Stomach (tissue), 9 donors: ENCODE data around the gene RBPMS2. TPM values are rescaled to one million over a fixed set of nuclear protein-coding genes. Genes with fewer than 3 reads are reported as not detected.

Source experiments
- DNase-seq, 2 donors: peaks; one replicate each; pipeline versions ENCODE4 v3.0.0 to v3.0.0-alpha.2; 2013 to 2019
- H3K27ac ChIP-seq, 5 donors: fragments of 200-600 bp in 4 of 5; sonication (generic) in 4 of 5; one replicate each; pipeline ENCODE4 v1.5.1; 2013 to 2019; ENCODE audit warnings: mild to moderate bottlenecking in 1 of 5, moderate library complexity in 1 of 5
- H3K27me3 ChIP-seq, 3 donors: fragments of 200-600 bp; sonication (generic); one replicate each; pipeline ENCODE4 v1.5.1; 2017 to 2019; ENCODE audit warnings: mixed run types in 1 of 3
- H3K36me3 ChIP-seq, 4 donors: fragments of 200-600 bp; sonication (generic); 1 replicate in 3 of 4; 2 replicates in 1 of 4; pipeline ENCODE4 v1.5.1; 2016 to 2019
- H3K4me1 ChIP-seq, 4 donors: fragments of 200-600 bp; sonication (generic); one replicate each; pipeline ENCODE4 v1.5.1; 2016 to 2019
- H3K4me3 ChIP-seq, 4 donors: fragments of 200-600 bp; sonication (generic) in 3 of 4; one replicate each; pipeline ENCODE4 v1.5.1; 2016 to 2019; ENCODE audit warnings: mild to moderate bottlenecking in 1 of 4
- H3K9me3 ChIP-seq, 4 donors: fragments of 200-600 bp; sonication (generic); one replicate each; pipeline ENCODE4 v1.5.1; 2016 to 2019
- CTCF ChIP-seq, 7 experiments: fragments of 450-650 bp in 4 of 7; fragments of 200-600 bp in 3 of 7; sonication (generic) in 3 of 7; IDR thresholded peaks; one replicate each; pipeline ENCODE4 v1.5.1; 2016 to 2019; ENCODE audit warnings: antibody characterized with exemption in 7 of 7, control low read depth in 2 of 7, mild to moderate bottlenecking in 1 of 7
- EP300 ChIP-seq: sonication (generic); formaldehyde crosslinking; IDR thresholded peaks from one replicate; pipeline ENCODE4 v1.6.1; 2017; ENCODE audit warnings: antibody characterized with exemption
- POLR2A ChIP-seq, 4 donors: fragments of 450-650 bp; IDR thresholded peaks; one replicate each; pipeline ENCODE4 v1.6.1; 2016; ENCODE audit warnings: antibody characterized with exemption in 4 of 4, control low read depth in 2 of 4, mild to moderate bottlenecking in 1 of 4, moderate library complexity in 1 of 4
- POLR2AphosphoS5 ChIP-seq, 3 donors: sonication (generic); formaldehyde crosslinking; IDR thresholded peaks; one replicate each; pipeline ENCODE4 v1.6.1; 2016; ENCODE audit warnings: antibody characterized with exemption in 3 of 3
- WGBS, 5 donors: extraction: QIAGEN DNeasy Blood & Tissue Kit in 3 of 5; methylation state at CpG; one replicate each; pipeline versions ENCODE4 v1.1.5 to v1.1.7; 2013 to 2018; 5-methylcytosine and 5-hydroxymethylcytosine counted together
- intact Hi-C: fragments of 100-400 bp; cut with DNase I; formaldehyde crosslinking; loops from one replicate; pipeline ENCODE4 v1.15.1; 2023; ENCODE audit warnings: low total_unique reads
- polyA plus RNA-seq, 3 donors: library from polyadenylated mRNA; stranded (reverse); fragments of 200-250 nt; gene quantifications; one replicate each; pipeline ENCODE4 v1.2.3, GENCODE V29; 2013
- total RNA-seq, 5 donors: library from RNA; depleted of rRNA; stranded (reverse); fragments of >200 nt; gene quantifications; one replicate each; pipeline versions ENCODE4 v1.1.0 to v1.2.3, GENCODE V29; 2014 to 2016
- donor health status: healthy with polysubstance abuse.
- donor health status: Bipolar disorder and iron deficiency.
- donor health status: healthy.

Gene RBPMS2
- total and polyA plus RNA-seq, 8 donors = 2.3 to 38.8 (median 9.1) TPM

- H3K4me3 ChIP-seq = no peak overlapping the region
- intact Hi-C loops = no loop called here
Measured at GRCh38 chr15:64813075-64813474, 37.7 kb upstream of the RBPMS2 start.

GRCh38 chr15:64810497-64811326, 35.3 kb upstream of the RBPMS2 start:
- Histone ChIP-seq H3K9me3 (no peaks in the 10 kb centered on the region), H3K27ac (peak overlapping the region in 2 of 5 donors; percentile 29 to 34), H3K4me3 (no peak overlapping the region), H3K36me3 (no peaks in the 10 kb centered on the region), H3K4me1 (peaks cover 0 to 17% (median 8%) of the 10 kb centered on the region in 4 donors), H3K27me3 (no peaks in the 10 kb centered on the region)
- 69 to 79% (median 74%) methylated on average over 6 of the region's 6 CpGs for WGBS, 5 donors
- DNase-seq = no peak
- intact Hi-C loops = no loop called here
- TF ChIP-seq CTCF (IDR thresholded peaks at IDR 0.05) = no peak
- TF ChIP-seq EP300 = no peak
- no peak for TF ChIP-seq POLR2A (IDR thresholded peaks at IDR 0.05)
- TF ChIP-seq POLR2AphosphoS5 (IDR thresholded peaks at IDR 0.05) = no peak

More at GRCh38 chr15:64813075-64813474, 37.7 kb upstream of the RBPMS2 start:
- Histone ChIP-seq H3K27me3 (no peaks in the 10 kb centered on the region), H3K27ac (no peak overlapping the region), H3K4me1 (peaks cover 0 to 16% (median 5%) of the 10 kb centered on the region in 4 donors), H3K36me3 (peaks cover 0 to 4% (median 0%) of the 10 kb centered on the region in 4 donors), H3K9me3 (no peaks in the 10 kb centered on the region)
- no peak for TF ChIP-seq EP300
- TF ChIP-seq CTCF (IDR thresholded peaks at IDR 0.05) = no peak
- no peak for TF ChIP-seq POLR2A (IDR thresholded peaks at IDR 0.05)
- TF ChIP-seq POLR2AphosphoS5 (IDR thresholded peaks at IDR 0.05) = no peak
- no peak for DNase-seq
- 53 to 75% (median 61%) methylated on average over 6 of the region's 6 CpGs for WGBS, 5 donors

- peak; percentile 84 to 91 for DNase-seq
- intact Hi-C loops = loop anchor here (5.0 kb wide), 1 partner anchor 73 kb away; no protein-coding TSS in a partner anchor
- 29 to 33% (median 31%) methylated on average over 14 of the region's 14 CpGs for WGBS, 5 donors
- H3K9me3 ChIP-seq = no peaks in the 10 kb centered on the region
- no peaks in the 10 kb centered on the region for H3K27me3 ChIP-seq
- TF ChIP-seq CTCF (IDR thresholded peaks at IDR 0.05) (peak in 5 of 7 experiments; percentile 75 to 94 (median 87)), POLR2A (IDR thresholded peaks at IDR 0.05) (no peak), POLR2AphosphoS5 (IDR thresholded peaks at IDR 0.05) (peak in 1 of 3 donors; percentile 38)
- H3K36me3 ChIP-seq = no peaks in the 10 kb centered on the region
- peak overlapping the region in 2 of 5 donors; percentile 29 to 85 for H3K27ac ChIP-seq
- H3K4me1 ChIP-seq = peaks cover 0 to 17% (median 8%) of the 10 kb centered on the region in 4 donors
- H3K4me3 ChIP-seq = no peak overlapping the region
Measured at GRCh38 chr15:64809649-64810496, 34.5 kb upstream of the RBPMS2 start.

GRCh38 chr15:64808785-64809453, 33.5 kb upstream of the RBPMS2 start:
- intact Hi-C loops = loop anchor here (5.0 kb wide), 1 partner anchor 72 kb away; no protein-coding TSS in a partner anchor
- peak overlapping the region in 2 of 5 donors; percentile 66 to 85 for H3K27ac ChIP-seq
- WGBS, 5 donors = 68 to 73% (median 72%) methylated on average over 9 to 10 of the region's 10 CpGs

More at GRCh38 chr15:64808785-64809453, 33.5 kb upstream of the RBPMS2 start:
- no peak overlapping the region for H3K4me3 ChIP-seq
- H3K36me3 ChIP-seq = no peaks in the 10 kb centered on the region
- H3K9me3 ChIP-seq = no peaks in the 10 kb centered on the region
- peaks cover 0 to 21% (median 9%) of the 10 kb centered on the region in 4 donors for H3K4me1 ChIP-seq
- no peak for TF ChIP-seq POLR2AphosphoS5 (IDR thresholded peaks at IDR 0.05)
- no peak for TF ChIP-seq POLR2A (IDR thresholded peaks at IDR 0.05)
- TF ChIP-seq EP300 = no peak
- no peak for TF ChIP-seq CTCF (IDR thresholded peaks at IDR 0.05)
- no peak for DNase-seq
- no peaks in the 10 kb centered on the region for H3K27me3 ChIP-seq
